ENCODE data around the gene PHB1.

DNA sequence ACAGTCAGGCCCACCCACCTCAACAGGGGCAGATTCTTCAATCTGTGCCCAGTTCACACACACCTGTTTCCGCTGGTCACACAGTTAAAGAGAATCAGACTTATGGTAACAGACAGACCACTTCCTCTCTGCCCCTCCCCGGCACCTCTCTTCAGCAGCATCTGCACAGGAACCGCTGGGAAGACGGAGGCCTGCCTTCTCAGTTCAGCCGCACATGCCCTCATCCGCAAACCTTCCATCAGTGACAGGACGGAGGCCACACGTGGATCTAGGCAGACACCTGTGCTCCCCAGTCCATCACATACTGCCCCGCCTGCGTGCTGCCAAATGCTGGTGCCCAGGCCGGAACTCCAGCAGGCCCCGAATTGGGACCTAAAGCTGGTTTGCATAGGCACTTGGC lies 10.3 kb downstream of the PHB1 start:
- TF ChIP-seq, protein P1, sequence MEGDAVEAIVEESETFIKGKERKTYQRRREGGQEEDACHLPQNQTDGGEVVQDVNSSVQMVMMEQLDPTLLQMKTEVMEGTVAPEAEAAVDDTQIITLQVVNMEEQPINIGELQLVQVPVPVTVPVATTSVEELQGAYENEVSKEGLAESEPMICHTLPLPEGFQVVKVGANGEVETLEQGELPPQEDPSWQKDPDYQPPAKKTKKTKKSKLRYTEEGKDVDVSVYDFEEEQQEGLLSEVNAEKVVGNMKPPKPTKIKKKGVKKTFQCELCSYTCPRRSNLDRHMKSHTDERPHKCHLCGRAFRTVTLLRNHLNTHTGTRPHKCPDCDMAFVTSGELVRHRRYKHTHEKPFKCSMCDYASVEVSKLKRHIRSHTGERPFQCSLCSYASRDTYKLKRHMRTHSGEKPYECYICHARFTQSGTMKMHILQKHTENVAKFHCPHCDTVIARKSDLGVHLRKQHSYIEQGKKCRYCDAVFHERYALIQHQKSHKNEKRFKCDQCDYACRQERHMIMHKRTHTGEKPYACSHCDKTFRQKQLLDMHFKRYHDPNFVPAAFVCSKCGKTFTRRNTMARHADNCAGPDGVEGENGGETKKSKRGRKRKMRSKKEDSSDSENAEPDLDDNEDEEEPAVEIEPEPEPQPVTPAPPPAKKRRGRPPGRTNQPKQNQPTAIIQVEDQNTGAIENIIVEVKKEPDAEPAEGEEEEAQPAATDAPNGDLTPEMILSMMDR (IDR thresholded peaks at IDR 0.05) = no peak
- TF ChIP-seq POLR2A (IDR thresholded peaks at IDR 0.05) (no peak), EP300 (IDR thresholded peaks at IDR 0.05) (no peak)

Data from tibial nerve (tissue), 4 donors.